Putamen (tissue), 1 donor: ENCODE data around the gene TECTB.
"Not testable (repeated sequence)": the region's sequence is repeated elsewhere in the genome, so short reads cannot be mapped to it uniquely, and the experiment has no call there.

Experiments used
- DNase-seq: peaks from one replicate; pipeline ENCODE4 v3.0.0-alpha.2; 2016; ENCODE audit warnings: low spot score

TECTB gene

DNA sequence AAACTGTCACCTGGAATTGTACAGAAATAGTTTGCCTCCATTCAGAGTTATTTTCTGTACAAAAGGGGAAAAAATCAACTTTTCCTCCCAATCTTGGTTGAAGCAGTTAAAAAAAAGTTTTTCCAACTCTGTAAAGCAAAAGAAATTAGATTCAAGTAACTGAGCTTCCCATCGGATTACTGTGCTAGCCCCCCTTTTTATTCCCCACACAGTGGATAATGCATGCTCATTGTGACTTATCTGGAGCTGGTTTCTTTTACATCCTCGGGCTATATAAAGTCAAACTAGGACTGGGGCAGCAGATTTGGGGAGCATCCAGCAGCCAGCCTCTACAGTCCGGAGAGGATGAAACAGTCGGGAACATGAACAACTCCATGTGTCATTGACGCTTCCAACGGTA, at the start of gene TECTB:
Gene TECTB (plus strand): TSS at position 301 of the 400 bp plus-strand sequence. CDS start 335 bp downstream, outside the sequence.
- DNase-seq, result no peak

DNA sequence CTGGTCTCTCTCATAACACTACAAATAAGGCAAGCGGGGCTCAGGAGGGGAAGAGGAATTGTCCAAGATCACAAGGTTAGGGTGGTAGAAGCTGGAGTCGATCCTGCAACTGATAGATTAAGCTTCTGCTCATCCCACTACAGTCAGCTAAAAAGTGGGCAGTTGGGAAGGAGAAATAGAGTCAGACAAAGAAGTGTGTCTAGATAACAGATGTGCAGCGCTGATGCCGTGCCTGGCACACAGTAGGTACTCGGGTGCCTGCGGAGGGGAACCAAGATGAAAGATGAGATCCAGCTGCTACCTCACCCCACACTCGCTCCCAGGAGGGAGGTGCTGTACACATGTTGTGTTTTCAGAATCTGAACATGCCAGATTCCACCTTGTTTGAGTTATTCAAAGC, 48.1 kb upstream of the TECTB start:
- DNase-seq, result no peak

DNA sequence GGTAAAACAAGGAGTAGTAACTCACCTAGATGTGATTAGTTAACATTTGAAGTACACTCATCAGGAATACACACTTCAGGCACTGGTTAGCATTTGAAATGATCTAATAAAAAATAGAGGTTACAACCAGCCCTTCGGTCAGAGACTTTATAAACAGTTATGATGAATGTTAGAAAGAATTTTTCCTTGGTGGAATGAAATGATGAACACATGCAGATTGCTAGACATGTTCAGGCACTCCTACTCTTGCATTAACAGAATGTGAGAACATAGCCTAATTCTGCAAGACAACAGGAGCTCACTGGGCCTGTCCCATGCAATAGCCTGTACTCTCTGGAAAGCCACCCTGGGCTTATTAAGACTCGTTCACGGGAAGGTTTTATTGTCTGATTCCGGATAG, 47.3 kb upstream of the TECTB start:
- DNase-seq, result no peak

DNA sequence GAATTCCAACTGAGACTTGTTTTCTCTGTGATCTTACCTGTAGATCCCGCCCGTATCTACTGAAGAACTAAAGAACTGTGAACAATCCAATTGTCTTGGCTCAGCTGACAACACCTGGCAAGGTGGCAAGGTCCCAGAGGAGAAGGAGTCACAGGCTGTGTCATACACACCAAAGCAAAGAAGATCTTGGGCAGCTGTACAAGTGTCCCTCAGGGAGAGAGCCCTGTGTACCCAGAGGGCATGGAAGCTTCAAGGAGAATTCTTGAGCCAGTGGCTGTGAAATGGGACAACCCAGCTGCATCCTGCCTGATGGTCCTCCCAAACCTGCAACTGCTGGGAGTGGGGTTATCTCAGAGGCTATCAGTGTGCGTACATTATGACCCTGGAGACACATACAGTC, 46.7 kb upstream of the TECTB start:
- no peak for DNase-seq

DNA sequence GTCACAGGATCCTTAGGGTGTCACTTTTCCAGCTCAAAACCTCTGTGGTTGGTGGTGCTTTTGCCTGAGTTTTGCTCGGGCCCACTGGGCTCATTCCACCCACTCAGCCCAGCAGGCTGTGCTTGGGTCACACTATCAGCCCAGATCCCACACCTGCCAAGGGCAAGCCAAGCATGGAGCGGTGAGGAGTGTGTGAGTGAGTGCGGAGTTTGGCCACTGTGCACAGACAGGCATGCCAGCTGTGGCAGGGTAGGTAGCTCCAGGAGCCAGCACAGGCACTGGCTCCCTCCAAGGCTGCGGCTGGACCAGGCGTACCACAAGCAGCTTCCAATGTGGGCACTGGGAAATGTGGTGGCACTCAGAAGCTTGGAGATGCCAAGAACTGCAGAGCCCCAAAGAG, 43.9 kb upstream of the TECTB start:
- DNase-seq, result no peak

DNA sequence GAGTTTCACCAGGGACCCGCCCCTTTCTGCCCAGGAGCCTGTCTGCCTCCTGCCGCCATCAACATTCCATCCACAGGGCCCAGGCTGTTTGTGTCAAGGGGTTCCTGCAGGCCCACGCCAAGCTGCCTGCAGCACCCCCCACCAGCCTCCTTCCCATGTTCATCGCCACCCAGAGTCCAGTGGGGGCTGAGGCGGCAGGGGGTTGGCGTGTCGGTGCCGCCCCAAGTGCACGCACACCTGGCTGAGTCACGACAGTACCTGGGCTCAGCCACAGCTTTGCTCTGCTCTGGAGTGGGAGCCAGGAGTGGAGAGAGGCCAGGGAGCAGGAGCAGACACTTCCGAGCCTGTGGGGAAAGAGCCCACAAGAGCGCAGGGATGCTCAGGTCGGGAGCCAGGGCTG, 42.8 kb upstream of the TECTB start:
- DNase-seq, result no peak

DNA sequence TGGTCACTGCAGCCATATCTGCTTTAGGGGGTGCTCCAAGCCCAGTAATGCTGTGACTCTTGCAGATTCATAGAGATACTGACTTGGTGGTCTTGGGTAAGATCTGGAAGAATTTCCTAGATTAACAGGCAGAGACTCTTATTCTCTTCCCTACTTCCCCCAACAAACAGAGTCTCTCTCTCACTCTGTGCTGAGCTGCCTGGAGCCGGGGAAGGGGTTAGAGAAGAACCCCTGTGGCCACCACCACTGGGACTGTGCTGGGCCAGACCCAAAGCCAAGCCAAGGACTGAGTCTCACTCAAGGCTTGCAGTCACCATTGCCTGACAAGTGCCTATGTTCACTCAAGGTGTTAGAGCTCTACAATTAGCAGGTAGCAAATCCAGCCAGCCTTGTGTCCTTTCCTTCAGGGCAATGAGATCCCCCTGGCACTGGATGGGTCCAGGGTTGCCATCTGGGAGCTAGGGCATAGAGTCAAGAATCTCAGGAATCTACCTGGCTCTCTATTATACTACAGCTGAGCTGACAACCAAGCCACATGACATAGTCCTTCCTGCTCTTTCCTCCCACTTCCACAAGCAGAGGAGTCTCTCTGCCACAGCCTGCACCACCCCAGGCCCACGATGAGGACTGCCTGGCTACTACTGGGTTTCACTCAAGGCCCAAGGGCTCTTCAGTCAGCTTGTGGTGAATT, 41.4 kb upstream of the TECTB start:
- no peak for DNase-seq

DNA sequence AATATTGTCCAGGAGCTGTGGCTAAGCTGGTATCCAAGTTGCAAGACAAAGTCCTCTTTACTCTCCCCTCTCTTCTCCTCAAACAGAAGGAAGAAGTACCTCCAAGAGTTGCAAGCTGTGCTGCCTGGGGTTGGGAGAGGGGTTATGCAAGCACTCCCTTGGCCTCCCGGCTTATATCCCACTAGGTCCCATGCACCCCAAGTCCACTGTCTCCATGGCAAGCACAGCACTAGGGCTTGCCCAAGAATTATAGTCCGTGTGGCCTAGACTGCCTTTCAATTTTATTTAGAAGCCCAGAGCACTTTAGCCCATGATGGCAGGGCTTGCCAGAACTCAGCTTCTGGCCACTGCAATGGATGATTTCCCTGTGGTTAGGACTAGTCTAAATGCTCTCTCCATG, 40.4 kb upstream of the TECTB start:
- no peak for DNase-seq

DNA sequence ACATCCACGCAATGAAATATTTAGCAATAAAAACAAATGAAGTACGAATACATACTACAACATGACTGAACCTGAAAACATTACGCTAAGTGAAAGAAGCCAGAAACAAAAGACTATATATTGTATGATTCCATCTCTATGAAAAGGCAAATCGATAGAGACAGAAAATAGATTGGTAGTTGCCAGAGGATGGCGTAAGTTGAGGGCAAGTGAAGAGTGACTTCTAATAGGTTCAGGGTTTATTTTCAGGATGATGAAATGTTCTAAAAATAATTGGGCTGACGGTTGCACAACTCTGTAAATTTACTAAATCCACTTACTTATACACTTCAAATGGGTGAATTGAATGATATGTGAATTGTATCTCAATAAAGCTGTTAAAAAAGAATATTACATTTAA, 39.5 kb upstream of the TECTB start:
- no peak for DNase-seq

DNA sequence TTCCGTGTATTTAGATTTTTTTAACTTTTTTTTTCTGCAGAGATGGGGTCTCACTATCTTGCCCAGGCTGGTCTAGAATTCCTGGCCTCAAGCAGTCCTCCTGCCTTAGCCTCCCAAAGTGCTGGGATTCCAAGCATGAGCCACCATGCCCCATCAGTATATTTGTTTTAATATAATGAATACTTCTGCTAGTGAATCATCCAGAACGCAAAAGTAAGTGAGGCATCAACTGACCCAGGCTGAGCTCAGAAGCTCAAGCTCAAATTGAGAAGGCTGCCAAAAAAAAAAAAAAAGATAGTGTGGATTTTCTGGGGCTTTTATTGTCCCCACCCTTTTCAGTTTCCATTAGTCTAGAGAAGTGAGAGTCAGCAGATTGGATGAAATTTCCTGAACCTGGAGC, 39.0 kb upstream of the TECTB start:
- no peak for DNase-seq

DNA sequence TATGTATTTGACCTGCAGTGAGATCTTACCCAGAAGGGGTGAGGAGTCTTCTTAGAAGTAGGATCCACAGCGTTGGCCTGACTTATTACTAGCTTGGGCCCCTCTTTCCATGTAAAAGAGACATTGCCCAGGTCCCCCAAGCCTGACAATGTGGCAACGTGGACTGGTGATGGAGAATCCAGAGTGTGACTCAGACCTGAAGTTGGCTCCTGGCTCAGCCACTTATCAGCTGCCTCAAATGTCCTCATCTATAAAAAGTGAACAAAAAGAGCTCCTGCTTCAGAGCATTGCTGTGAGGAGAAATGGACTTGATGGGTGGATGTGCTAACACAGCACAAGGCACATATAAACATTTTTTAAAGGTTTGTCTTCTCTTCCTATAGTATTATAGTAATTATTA, 35.4 kb upstream of the TECTB start:
- DNase-seq, result no peak

DNA sequence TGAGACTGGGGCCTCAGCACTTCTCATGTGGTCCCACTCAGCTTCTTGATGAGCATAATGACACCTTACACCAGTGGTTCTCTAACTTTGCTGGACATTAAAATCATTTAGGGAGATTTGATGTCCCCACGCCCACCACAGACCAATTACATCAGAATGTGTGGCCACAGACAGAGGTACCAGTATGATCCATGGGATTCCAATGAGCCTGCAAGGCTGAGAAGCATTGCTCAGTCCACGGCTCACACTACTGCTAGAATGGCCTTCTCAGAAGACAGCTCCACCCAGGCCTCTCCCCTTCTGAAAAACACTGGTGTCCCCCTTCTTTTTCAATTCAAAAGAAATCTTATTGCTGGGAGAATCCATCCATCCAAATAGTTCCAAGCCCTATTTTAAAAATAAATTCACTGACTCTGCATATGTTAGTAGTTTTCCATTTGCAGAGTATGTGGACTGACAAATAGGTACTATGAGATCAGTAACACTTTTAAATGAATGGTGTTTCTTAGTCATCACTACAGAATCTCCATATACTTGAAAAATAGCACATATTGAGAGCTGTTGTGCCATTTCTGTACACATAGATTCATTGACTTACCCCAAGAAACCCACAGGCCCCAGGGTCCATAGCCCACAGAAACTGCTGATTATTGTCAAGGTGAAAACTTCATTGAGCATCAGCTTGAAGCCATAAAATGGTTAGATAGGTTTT, 34.5 kb upstream of the TECTB start:
- DNase-seq, result no peak

DNA sequence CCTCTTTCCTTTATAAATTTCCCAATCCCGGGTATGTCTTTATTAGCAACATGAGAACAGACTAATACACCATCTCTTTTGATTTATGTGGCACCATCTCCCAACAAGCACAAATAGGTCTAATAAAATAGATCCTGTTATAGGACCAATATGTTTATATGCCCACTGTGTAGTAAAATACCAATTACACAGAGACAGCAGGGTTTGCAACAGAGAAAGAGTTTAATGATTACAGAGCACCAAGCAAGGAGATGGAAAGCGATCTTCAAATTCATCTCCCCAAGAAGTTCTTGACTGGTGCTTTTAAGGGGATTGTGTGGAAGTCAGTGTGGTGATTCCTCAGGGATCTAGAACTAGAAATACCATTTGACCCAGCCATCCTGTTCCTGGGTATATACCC, 33.5 kb upstream of the TECTB start:
- no peak for DNase-seq

DNA sequence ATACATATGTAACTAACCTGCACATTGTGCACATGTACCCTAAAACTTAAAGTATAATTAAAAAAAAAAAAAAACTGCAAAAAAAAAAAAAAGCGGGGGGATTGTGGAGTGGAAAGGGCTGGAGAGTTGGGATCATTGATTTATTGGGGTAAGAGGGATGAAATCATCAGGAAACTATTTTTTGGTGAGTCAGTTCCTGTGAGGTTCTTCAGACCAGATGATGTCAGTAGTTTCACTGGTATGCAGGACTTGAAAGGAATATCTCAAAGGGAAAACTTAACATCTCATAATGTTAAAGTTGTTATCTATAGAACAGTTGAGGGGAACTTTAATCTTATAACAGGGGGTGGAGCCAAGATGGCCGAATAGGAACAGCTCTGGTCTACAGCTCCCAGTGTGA, 32.6 kb upstream of the TECTB start:
- no peak for DNase-seq

DNA sequence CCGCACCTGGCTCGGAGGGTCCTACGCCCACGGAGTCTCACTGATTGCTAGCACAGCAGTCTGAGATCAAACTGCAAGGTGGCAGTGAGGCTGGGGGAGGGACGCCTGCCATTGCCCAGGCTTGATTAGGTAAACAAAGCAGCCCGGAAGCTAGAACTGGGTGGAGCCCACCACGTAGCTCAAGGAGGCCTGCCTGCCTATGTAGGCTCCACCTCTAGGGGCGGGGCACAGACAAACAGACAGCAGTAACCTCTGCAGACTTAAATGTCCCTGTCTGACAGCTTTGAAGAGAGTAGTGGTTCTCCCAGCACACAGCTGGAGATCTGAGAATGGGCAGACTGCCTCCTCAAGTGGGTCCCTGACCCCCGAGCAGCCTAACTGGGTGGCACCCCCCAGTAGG, 32.0 kb upstream of the TECTB start:
- not testable (repeated sequence) for DNase-seq

DNA sequence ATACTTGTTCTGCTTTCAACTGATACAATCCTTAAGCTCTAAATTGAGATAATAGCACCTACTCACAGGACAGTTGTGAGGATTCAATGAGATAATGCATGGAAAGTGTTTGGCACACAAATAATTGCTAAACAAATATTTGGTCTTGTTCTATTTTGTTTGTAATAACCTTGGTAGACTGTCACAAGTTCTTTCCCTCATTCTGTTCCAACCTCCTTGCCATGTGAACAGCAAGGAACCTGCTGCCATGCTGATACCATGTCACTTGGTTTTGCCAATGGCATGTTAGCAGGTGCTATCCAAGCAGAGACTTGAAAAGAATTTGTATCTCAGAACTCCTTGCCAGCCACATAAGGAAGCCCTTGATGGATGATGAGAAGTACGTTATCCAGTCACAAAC, 24.8 kb upstream of the TECTB start:
- no peak for DNase-seq

DNA sequence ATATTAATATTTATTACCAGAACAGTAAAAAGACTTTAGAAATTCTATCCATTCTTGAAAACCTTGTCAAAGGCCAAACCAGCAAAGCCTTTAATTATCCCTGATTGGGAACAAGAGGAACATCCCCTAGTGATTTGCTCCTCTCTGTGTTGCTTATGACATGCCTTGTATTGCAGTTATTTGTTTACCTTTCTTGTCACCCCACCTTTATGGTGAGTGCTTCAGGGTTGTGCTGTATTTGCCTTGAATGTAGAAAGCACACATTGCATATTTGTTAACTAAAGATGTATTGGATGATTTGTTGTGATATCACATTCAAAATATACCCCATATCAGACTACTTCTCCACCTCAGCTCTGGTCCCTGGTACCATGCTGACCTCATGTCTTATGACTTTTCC, 23.5 kb upstream of the TECTB start:
- DNase-seq, result no peak

DNA sequence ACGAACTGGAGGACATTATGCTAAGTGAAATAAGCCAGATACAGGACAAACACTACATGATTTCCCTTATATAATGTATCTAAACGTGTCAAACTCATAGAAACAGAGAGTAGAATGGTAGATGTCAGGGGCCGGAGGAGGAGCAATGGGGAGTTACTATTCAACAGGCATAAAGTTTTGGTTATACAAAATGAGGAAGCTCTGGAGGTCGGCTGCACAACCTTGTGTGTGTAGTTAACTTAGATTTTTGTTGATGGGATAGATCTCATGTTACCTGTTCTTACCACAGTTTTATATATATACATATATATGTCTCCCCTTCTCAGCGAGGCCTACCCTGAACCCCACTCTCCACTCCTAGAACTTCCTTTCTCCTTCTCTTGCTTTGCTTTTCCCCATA, 22.4 kb upstream of the TECTB start:
- no peak for DNase-seq

DNA sequence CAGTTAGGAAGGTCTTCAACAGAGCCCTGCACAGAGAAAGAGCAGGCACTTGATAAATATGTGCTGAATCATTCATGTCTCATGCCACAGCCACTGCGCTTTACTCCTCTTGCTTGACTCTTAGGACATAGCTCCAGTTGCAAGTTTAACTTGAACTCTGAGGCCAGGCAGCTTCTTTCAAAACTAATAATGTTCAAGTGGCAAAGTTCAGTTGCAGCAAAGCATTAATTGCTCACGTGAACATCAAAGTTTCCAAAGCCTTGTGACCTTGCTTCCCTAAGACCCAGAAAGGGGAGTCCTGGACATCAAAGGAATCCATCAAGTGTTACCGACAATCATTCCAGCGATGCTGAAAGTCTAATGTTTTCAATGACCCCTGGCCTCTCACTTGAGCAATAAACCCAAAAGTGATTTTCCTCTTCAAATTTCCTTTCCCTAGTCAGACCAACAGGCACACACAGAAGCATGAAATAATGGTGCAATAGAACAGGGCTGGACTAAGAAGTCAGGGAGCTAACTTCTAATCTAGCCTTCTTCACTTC, 21.8 kb upstream of the TECTB start:
- no peak for DNase-seq

DNA sequence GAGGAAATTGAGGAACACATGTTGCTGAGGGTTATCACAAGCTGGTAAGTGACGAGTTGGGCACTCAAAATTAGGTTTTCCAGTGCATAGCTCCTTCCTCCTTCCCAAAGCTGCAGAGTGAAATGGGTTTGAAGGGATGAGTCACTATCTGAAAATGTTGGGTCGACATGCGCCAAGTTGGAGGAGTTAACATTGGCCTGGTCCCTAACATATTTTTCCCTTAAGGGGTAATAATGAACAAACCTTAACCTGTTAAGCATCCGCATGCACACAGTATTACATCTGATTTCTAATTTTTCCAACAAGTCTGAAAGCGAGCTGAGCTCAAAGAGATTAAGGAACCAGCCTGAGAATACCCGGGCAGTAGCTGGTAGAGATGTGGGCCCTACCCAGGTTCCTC, 20.7 kb upstream of the TECTB start:
- DNase-seq, result no peak

DNA sequence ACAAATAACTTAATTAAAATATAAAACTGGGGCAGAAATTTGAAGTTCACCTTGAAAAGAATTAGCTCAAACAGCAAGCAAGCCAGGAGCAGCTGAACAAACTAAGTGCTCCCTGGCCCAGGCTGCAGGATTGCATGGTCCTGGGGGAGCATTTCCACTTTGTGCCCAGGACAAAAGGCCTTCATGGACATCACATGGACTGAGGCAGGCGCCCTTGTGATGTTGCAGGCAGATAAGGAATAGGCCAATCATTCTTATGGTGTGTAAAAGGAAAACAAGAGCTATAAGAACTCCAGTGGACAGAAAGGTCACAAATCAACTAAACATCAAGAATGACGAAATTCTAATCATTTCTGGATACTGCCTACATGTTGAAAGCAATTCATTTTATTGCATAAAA, 17.5 kb upstream of the TECTB start:
- DNase-seq, result no peak

DNA sequence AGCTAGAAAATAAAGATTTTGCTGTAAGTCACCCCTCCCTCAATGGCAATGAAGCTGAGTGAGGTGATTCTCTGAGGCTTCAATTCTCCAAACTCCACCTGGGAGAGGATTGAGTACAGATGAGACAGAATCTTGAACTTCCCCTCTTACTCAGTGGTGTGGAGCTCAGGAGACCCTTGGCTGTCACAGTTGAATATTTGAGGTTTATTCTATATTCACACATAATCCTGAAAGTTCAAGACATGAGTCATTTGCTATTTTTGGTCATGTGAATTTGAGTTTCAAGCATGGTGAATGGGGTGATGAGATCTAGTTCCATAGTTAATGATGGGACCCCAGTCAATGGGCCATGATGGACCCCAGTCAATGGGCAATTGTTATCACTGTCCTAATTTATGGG, 13.9 kb upstream of the TECTB start:
- DNase-seq, result no peak

DNA sequence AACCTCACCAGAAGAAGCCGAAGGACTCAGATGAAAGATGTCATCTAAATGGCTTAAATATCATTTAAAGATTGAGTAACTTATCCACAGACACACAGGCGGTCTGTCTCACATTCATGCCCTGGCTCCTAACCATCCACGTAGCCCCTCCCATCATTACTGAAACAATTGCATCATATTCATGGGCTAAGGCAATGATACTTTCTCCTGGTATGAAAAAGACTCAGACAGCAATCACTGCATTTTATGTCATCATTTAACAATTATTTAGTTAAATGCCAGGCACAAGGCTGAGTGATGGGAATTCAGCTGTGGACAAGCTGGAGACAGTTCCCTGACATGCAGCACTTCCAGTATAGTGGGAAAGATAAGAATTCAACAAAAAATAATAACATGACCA, 11.2 kb upstream of the TECTB start:
- no peak for DNase-seq

DNA sequence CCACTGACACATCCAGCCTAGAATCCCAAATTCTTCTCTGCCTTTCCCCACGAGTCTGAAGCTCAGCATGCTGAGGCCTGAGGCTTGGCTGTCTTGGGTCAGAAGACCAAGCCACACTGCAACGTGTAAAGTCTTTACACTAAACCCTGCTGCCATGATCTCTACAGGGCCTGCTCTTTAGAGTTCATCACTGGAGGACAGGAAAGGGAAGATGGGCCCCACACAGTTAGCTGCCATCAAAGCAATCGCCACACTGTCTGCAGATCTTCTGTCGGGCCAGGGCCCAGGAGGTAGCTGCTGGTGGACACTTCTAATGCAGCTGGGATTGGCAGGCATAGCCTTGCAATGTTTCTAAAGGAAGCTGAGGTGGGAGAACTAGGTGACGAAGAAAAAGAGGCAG, 8.4 kb upstream of the TECTB start:
- DNase-seq, result no peak
